ENCODE data around the gene GPSM1. TPM values are rescaled to one million over a fixed set of nuclear protein-coding genes. Genes with fewer than 3 reads are reported as not detected.

GPSM1 gene
- total RNA-seq, 4 donors from 2014 or later, result 28.8 to 95.1 (median 38.1) TPM

DNA sequence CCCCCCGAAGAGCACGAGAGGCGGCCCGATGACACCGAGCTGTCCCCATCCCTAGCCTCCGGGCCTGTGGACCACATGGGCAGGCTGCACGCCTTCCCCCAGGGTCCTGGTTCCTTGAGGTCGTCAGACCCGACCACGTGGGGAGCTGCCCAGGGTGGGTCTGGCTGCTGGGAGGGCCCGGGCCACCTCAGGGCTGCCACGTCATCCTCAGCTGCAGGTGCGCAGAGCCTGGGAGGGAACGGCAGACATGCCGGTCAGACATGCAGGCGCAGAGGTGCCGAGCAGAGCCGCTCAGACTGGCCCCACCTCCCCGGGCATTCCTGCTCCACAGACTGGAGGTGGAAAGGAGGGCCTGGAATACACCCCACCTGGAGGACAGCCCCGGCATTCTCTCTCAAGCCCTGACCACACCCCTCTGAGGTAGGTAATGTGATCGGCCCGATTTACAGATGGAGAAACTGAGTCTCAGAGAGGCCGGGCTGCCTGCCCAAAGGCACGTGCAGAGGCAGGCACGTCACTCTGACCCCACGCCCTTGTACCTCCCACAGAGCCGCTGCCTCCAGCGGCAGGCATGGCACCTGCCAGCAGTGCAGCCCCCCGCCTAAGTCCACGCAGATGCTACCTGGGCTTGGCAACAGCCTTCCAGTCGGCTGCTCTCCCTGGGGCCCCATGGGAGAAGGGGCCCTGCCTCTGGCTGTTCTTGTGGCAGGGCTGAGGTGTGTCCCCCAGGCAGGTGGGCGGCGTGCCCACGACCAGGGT is 24.1 kb upstream of the GPSM1 start:
- H3K27me3 ChIP-seq, result peaks cover 0 to 9% of the 10 kb centered on the region in 2 donors

DNA sequence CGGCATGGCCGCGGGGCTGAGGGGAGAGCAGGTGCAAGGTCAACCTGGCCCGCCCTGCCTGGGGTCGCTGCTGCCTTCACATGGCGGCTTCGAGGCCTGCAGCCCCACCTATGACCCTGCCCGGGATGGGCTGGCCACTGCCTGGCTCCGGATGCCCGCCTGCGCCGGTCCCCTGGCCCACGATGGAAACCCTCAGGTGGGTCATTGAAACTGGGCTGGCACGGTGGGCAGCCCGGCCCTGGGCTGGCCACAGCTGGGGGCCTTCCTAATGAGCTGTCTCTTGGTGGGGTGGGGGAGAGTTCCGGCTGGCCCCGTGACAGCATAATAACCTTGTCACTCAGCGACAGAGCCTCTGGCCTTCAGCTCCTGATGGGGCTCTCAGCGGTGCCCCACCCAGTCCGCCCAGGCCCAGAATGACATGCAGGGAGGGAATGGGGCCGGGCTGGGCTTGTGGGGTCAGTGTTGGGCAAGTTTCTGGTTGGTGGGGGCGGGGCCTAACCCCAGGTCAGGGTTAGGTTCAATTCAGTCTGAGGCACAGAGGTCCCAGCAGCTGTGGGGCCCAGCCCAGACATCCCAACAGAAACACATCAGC is 23.4 kb upstream of the GPSM1 start, which contains the start of gene CCDC187:
CCDC187 (minus strand) TSS at position 270 of the 592 bp plus-strand sequence; CDS start at position 6, 264 bp downstream.
- no peaks in the 10 kb centered on the region for H3K36me3 ChIP-seq
- H3K27ac ChIP-seq, result no peak within 1 kb of the TSS
- WGBS, 2 donors, result 48 to 87% methylated on average over 3 to 7 of the region's 22 CpGs
- H3K27me3 ChIP-seq, result peaks cover 0 to 16% of the 10 kb centered on the region in 2 donors
- no peaks in the 10 kb centered on the region for H3K9me3 ChIP-seq
- H3K4me3 ChIP-seq, result no peak within 1 kb of the TSS
- H3K4me1 ChIP-seq, result no peaks in the 10 kb centered on the region
- TF ChIP-seq, protein P1, sequence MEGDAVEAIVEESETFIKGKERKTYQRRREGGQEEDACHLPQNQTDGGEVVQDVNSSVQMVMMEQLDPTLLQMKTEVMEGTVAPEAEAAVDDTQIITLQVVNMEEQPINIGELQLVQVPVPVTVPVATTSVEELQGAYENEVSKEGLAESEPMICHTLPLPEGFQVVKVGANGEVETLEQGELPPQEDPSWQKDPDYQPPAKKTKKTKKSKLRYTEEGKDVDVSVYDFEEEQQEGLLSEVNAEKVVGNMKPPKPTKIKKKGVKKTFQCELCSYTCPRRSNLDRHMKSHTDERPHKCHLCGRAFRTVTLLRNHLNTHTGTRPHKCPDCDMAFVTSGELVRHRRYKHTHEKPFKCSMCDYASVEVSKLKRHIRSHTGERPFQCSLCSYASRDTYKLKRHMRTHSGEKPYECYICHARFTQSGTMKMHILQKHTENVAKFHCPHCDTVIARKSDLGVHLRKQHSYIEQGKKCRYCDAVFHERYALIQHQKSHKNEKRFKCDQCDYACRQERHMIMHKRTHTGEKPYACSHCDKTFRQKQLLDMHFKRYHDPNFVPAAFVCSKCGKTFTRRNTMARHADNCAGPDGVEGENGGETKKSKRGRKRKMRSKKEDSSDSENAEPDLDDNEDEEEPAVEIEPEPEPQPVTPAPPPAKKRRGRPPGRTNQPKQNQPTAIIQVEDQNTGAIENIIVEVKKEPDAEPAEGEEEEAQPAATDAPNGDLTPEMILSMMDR (IDR thresholded peaks at IDR 0.05), result no peak
- no peak for TF ChIP-seq POLR2A (IDR thresholded peaks at IDR 0.05)
- no peak for TF ChIP-seq EP300 (IDR thresholded peaks at IDR 0.05)
- DNase-seq (ENCODE audit: low spot score in 2 of 2), result no peak

More for the DNA sequence above, 24.1 kb upstream of the GPSM1 start:
- Histone ChIP-seq H3K36me3 (no peaks in the 10 kb centered on the region), H3K4me3 (no peak overlapping the region), H3K9me3 (no peaks in the 10 kb centered on the region), H3K27ac (no peak overlapping the region), H3K4me1 (no peaks in the 10 kb centered on the region)
- TF ChIP-seq POLR2A (IDR thresholded peaks at IDR 0.05) (no peak), EP300 (IDR thresholded peaks at IDR 0.05) (no peak)
- TF ChIP-seq, protein P1 (IDR thresholded peaks at IDR 0.05), result no peak
- whole genome bisulfite sequencing, 2 donors, result 76 to 89% methylated on average over 12 to 13 of the region's 34 CpGs
- no peak for DNase-seq (ENCODE audit: low spot score in 2 of 2)

DNA sequence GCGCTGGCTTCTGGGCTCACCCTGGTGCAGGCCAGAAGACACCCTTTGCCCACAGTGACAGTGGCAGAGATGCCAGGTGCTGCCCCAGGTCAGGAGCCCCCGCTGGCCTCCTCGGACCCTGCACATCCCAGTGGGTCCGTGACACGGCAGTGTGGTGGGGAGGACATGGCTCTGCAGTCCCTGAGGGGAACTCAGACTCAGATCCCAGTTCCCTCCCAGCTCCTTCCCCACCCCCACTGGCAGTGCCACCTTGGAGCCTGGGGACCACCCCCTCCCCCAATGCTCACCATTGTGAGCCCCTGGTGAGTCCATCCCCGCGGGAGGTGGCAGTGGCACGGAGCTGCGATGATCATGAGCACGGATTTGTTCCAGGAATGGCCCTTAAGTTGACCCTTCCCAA is 22.9 kb upstream of the GPSM1 start:
- DNase-seq (ENCODE audit: low spot score in 2 of 2), result no peak
- H3K4me3 ChIP-seq, result no peak overlapping the region
- H3K9me3 ChIP-seq, result no peaks in the 10 kb centered on the region
- WGBS, 2 donors, result 71 to 77% methylated on average over 5 of the region's 10 CpGs
- no peak overlapping the region for H3K27ac ChIP-seq
- TF ChIP-seq POLR2A (IDR thresholded peaks at IDR 0.05) (no peak), EP300 (IDR thresholded peaks at IDR 0.05) (no peak)
- TF ChIP-seq, protein P1 (IDR thresholded peaks at IDR 0.05), result no peak
- no peaks in the 10 kb centered on the region for H3K4me1 ChIP-seq
- peaks cover 0 to 21% of the 10 kb centered on the region in 2 donors for H3K27me3 ChIP-seq
- H3K36me3 ChIP-seq, result no peaks in the 10 kb centered on the region

- Histone ChIP-seq H3K36me3 (no peaks in the 10 kb centered on the region), H3K27me3 (peaks cover 0 to 26% of the 10 kb centered on the region in 2 donors), H3K4me1 (no peaks in the 10 kb centered on the region), H3K27ac (no peak overlapping the region), H3K9me3 (no peaks in the 10 kb centered on the region), H3K4me3 (no peak overlapping the region)
- 66 to 70% methylated on average over 6 to 11 of the region's 13 CpGs for WGBS, 2 donors
- no peak for DNase-seq (ENCODE audit: low spot score in 2 of 2)
- TF ChIP-seq EP300 (IDR thresholded peaks at IDR 0.05) (no peak), POLR2A (IDR thresholded peaks at IDR 0.05) (no peak)
- TF ChIP-seq, protein P1 (IDR thresholded peaks at IDR 0.05), result no peak
These were observed 22.4 kb upstream of the GPSM1 start for GRCh38 chr9:136304981-136305380.

- DNase-seq (ENCODE audit: low spot score in 2 of 2), result no peak
- Histone ChIP-seq H3K36me3 (no peaks in the 10 kb centered on the region), H3K4me3 (no peak overlapping the region), H3K27ac (no peak overlapping the region), H3K9me3 (no peaks in the 10 kb centered on the region), H3K27me3 (peaks cover 0 to 35% of the 10 kb centered on the region in 2 donors), H3K4me1 (no peaks in the 10 kb centered on the region)
- TF ChIP-seq POLR2A (IDR thresholded peaks at IDR 0.05) (no peak), EP300 (IDR thresholded peaks at IDR 0.05) (no peak)
- TF ChIP-seq, protein P1 (IDR thresholded peaks at IDR 0.05), result no peak
- 58% methylated on average over 17 to 18 of the region's 18 CpGs for WGBS, 2 donors
These were observed 21.5 kb upstream of the GPSM1 start for GRCh38 chr9:136305804-136306203.

Data from tibial nerve (tissue), 4 donors.